H1 (cell line): Measurements from ENCODE around the gene IL16. TPM values are rescaled to one million over a fixed set of nuclear protein-coding genes. Genes with fewer than 3 reads are reported as not detected.

ENCODE experiments used
- CTCF ChIA-PET: fragments of 300-600 bp; sonication (Branson Sonifier 250); formaldehyde crosslinking; loops from one replicate; lab custom pipeline; 2021; ENCODE audit not compliant: partially characterized antibody; lab: Charles Lee
- POLR2A ChIA-PET: fragments of 300-600 bp; sonication (Branson Sonifier 250); formaldehyde crosslinking; loops from one replicate; lab custom pipeline; 2021; ENCODE audit warnings: inconsistent platforms; ENCODE audit not compliant: partially characterized antibody; lab: Charles Lee
- DNase-seq, 2 experiments: peaks; one replicate each; pipeline versions ENCODE4 v3.0.0 to v3.0.0-alpha.2; 2010 to 2022; ENCODE audit warnings: low spot score in 2 of 2, low read depth in 1 of 2, mixed read lengths in 1 of 2
- FAIRE-seq: peaks from 2 replicates; lab custom pipeline; 2011; peaks lifted over from hg19 to GRCh38; lab: Jason Lieb, UNC
- H2AFZ ChIP-seq: 2 replicates; pipeline ENCODE4 v1.8.1; 2012; ENCODE audit warnings: low read length, inconsistent platforms
- H2AK5ac ChIP-seq: 2 replicates; pipeline ENCODE4 v1.6.1; 2013; ENCODE audit warnings: low read depth, low read length
- H2BK120ac ChIP-seq: replicated peaks from 2 replicates; pipeline ENCODE3; 2013; ENCODE audit warnings: low read depth, low read length, inconsistent platforms
- H2BK12ac ChIP-seq: 2 replicates; pipeline ENCODE4 v1.6.1; 2013; ENCODE audit warnings: low read depth, low read length
- H2BK15ac ChIP-seq: 2 replicates; pipeline ENCODE4 v1.6.1; 2013; ENCODE audit warnings: low read length
- H2BK20ac ChIP-seq: 2 replicates; pipeline ENCODE4 v1.6.1; 2013; ENCODE audit warnings: low read length
- H2BK5ac ChIP-seq: 2 replicates; pipeline ENCODE4 v1.6.1; 2013; ENCODE audit warnings: low read depth, low read length
- H3K14ac ChIP-seq: 2 replicates; pipeline ENCODE4 v1.6.1; 2013; ENCODE audit warnings: inconsistent platforms; ENCODE audit not compliant: insufficient read length
- H3K18ac ChIP-seq: 2 replicates; pipeline ENCODE4 v1.6.1; 2013; ENCODE audit warnings: low read length; ENCODE audit errors: extremely low read depth
- H3K23ac ChIP-seq: 2 replicates; pipeline ENCODE4 v1.6.1; 2013; ENCODE audit warnings: inconsistent platforms; ENCODE audit not compliant: insufficient read length
- H3K23me2 ChIP-seq: 2 replicates; pipeline ENCODE4 v1.6.1; 2013; ENCODE audit warnings: low read depth, low read length
- H3K27ac ChIP-seq: 2 replicates; pipeline ENCODE4 v1.6.1; 2011; ENCODE audit warnings: low read depth, low read length, inconsistent platforms
- H3K27me3 ChIP-seq, 4 experiments: replicated peaks in 1 of 4; 1 replicate in 1 of 4; 2 replicates in 3 of 4; pipeline versions ENCODE4 v1.6.1 to v1.8.1; 2011 to 2013; ENCODE audit warnings: low read length in 3 of 4, mild to moderate bottlenecking in 3 of 4, inconsistent platforms in 2 of 4, mixed read lengths in 2 of 4, moderate library complexity in 1 of 4; ENCODE audit not compliant: control insufficient read depth in 3 of 4, insufficient read depth in 3 of 4; ENCODE audit errors: extremely low read depth in 1 of 4
- H3K36me3 ChIP-seq, 4 experiments: 2 replicates each; pipeline versions ENCODE4 v1.6.1 to v1.8.1; 2011 to 2013; ENCODE audit warnings: mild to moderate bottlenecking in 4 of 4, low read length in 3 of 4, moderate library complexity in 2 of 4, control low read depth in 1 of 4, inconsistent platforms in 1 of 4; ENCODE audit not compliant: insufficient read depth in 4 of 4, control insufficient read depth in 2 of 4
- H3K4ac ChIP-seq: replicated peaks from 2 replicates; pipeline ENCODE3; 2013; ENCODE audit warnings: low read length, low read depth, mixed read lengths, inconsistent platforms; ENCODE audit not compliant: insufficient read length
- H3K4me1 ChIP-seq, 4 experiments: replicated peaks in 1 of 4; 1 replicate in 1 of 4; 2 replicates in 3 of 4; pipeline versions ENCODE4 v1.6.1 to v1.8.1; 2011 to 2013; ENCODE audit warnings: low read length in 3 of 4, inconsistent platforms in 2 of 4, mixed read lengths in 1 of 4; ENCODE audit not compliant: insufficient read depth in 4 of 4, control insufficient read depth in 3 of 4
- H3K4me2 ChIP-seq, 2 experiments: 2 replicates each; pipeline versions ENCODE4 v1.6.1 to v1.8.1; 2011 to 2013; ENCODE audit warnings: low read depth in 2 of 2, low read length in 2 of 2, control low read depth in 1 of 2, inconsistent platforms in 1 of 2, mild to moderate bottlenecking in 1 of 2; ENCODE audit not compliant: insufficient read depth in 1 of 2
- H3K4me3 ChIP-seq, 4 experiments: fragments of 200-600, 300-600 bp in 1 of 4; sonication (generic), shearing (Covaris generic), sonication (Bioruptor Twin) in 1 of 4; 2 replicates each; pipeline versions ENCODE4 v1.5.1 to v1.8.1; 2011 to 2016; ENCODE audit warnings: low read length in 4 of 4, low read depth in 3 of 4, control low read depth in 2 of 4, inconsistent platforms in 2 of 4, mild to moderate bottlenecking in 2 of 4, mixed read lengths in 1 of 4, moderate library complexity in 1 of 4; ENCODE audit not compliant: insufficient read depth in 2 of 4; ENCODE audit errors: extremely low read depth in 1 of 4
- H3K56ac ChIP-seq: replicated peaks from 2 replicates; pipeline ENCODE3; 2013; ENCODE audit warnings: low read depth, mild to moderate bottlenecking, mixed read lengths, low read length, inconsistent platforms; ENCODE audit not compliant: insufficient read length
- H3K79me1 ChIP-seq: 2 replicates; pipeline ENCODE4 v1.6.1; 2013; ENCODE audit warnings: low read depth, low read length, control low read depth
- H3K79me2 ChIP-seq, 2 experiments: 2 replicates each; pipeline versions ENCODE4 v1.6.1 to v1.8.1; 2012 to 2013; ENCODE audit warnings: low read length in 2 of 2, mild to moderate bottlenecking in 2 of 2, inconsistent platforms in 1 of 2; ENCODE audit not compliant: insufficient read depth in 2 of 2, control insufficient read depth in 1 of 2
- H3K9ac ChIP-seq, 4 experiments: replicated peaks in 1 of 4; 1 replicate in 1 of 4; 2 replicates in 3 of 4; pipeline versions ENCODE4 v1.6.1 to v1.8.1; 2011 to 2013; ENCODE audit warnings: low read depth in 3 of 4, low read length in 3 of 4, control low read depth in 2 of 4, mild to moderate bottlenecking in 2 of 4, moderate library complexity in 2 of 4, inconsistent platforms in 1 of 4; ENCODE audit errors: extremely low read depth in 1 of 4
- H3K9me3 ChIP-seq, 2 experiments: 2 replicates each; pipeline versions ENCODE4 v1.6.1 to v1.8.1; 2012 to 2013; ENCODE audit warnings: mild to moderate bottlenecking in 2 of 2, moderate library complexity in 2 of 2, control low read depth in 1 of 2, inconsistent platforms in 1 of 2, low read depth in 1 of 2, low read length in 1 of 2, mixed read lengths in 1 of 2; ENCODE audit not compliant: insufficient read depth in 2 of 2
- H4K20me1 ChIP-seq, 2 experiments: replicated peaks in 1 of 2; 2 replicates each; pipeline versions ENCODE3 to v1.8.1; 2011 to 2013; ENCODE audit warnings: inconsistent platforms in 2 of 2, low read length in 2 of 2, mild to moderate bottlenecking in 1 of 2; ENCODE audit not compliant: insufficient read depth in 2 of 2, control insufficient read depth in 1 of 2
- H4K5ac ChIP-seq: 2 replicates; pipeline ENCODE4 v1.6.1; 2013; ENCODE audit warnings: low read length, low read depth, mixed read lengths, inconsistent platforms; ENCODE audit not compliant: insufficient read length
- H4K8ac ChIP-seq: 2 replicates; pipeline ENCODE4 v1.8.0; 2013; ENCODE audit warnings: mild to moderate bottlenecking, moderate library complexity, low read length, inconsistent platforms; ENCODE audit not compliant: insufficient read depth; ENCODE audit errors: extremely low read depth
- H4K91ac ChIP-seq: replicated peaks from 2 replicates; pipeline ENCODE3; 2013; ENCODE audit warnings: low read length, mixed read lengths, inconsistent platforms; ENCODE audit not compliant: insufficient read length
- ASH2L ChIP-seq: fragments of 200-600, 300-600 bp; sonication (generic); IDR thresholded peaks from one replicate; pipeline ENCODE4 v1.7.1; 2017; ENCODE audit warnings: low read length
- BRCA1 ChIP-seq: IDR thresholded peaks from 2 replicates; pipeline ENCODE4 v1.6.1; 2012; ENCODE audit warnings: low read depth, low read length, improper control_type of control experiment
- KDM1A ChIP-seq: fragments of 200-600, 300-600 bp; sonication (generic); IDR thresholded peaks from 2 replicates; pipeline ENCODE4 v1.7.1; 2016; ENCODE audit warnings: mild to moderate bottlenecking, low read length, borderline replicate concordance
- KDM4A ChIP-seq: IDR thresholded peaks from one replicate; pipeline ENCODE4 v1.7.1; 2012; ENCODE audit warnings: low read depth, mild to moderate bottlenecking, moderate library complexity, low read length, inconsistent platforms; ENCODE audit not compliant: severe bottlenecking
- POLR2A ChIP-seq, 2 experiments: IDR thresholded peaks; 1 replicate in 1 of 2; 2 replicates in 1 of 2; pipeline ENCODE4 v1.6.1; 2011; ENCODE audit warnings: low read depth in 2 of 2, low read length in 2 of 2, mild to moderate bottlenecking in 2 of 2; ENCODE audit errors: control extremely low read depth in 1 of 2
- SIX5 ChIP-seq: IDR thresholded peaks from 2 replicates; pipeline ENCODE4 v1.6.1; 2011; ENCODE audit warnings: mild to moderate bottlenecking, low read depth, low read length
- SP2 ChIP-seq: IDR thresholded peaks from 2 replicates; pipeline ENCODE4 v1.6.1; 2012; ENCODE audit warnings: mild to moderate bottlenecking, low read length, inconsistent platforms
- TBP ChIP-seq: IDR thresholded peaks from 2 replicates; pipeline ENCODE4 v1.6.1; 2011; ENCODE audit warnings: low read depth, low read length, improper control_type of control experiment
- TEAD4 ChIP-seq: IDR thresholded peaks from 2 replicates; pipeline ENCODE4 v1.6.1; 2012; ENCODE audit warnings: low read depth, low read length, inconsistent platforms, mixed read lengths
- WGBS, 2 experiments: shearing (Covaris generic) in 1 of 2; methylation state at CpG; one replicate each; pipeline versions ENCODE4 v1.1.6 to v1.1.7; 2013 to 2015; ENCODE audit warnings: low lambda C conversion rate in 2 of 2, mixed read lengths in 2 of 2, inconsistent platforms in 1 of 2, low coverage in 1 of 2, missing lambda C conversion rate in 1 of 2; ENCODE audit not compliant: insufficient replicate concordance in 2 of 2, insufficient coverage in 1 of 2, insufficient read length in 1 of 2; ENCODE audit errors: extremely low coverage in 1 of 2, missing lambda C conversion rate in 1 of 2; 5-methylcytosine and 5-hydroxymethylcytosine counted together
- polyA plus RNA-seq, 7 experiments: library from polyadenylated mRNA; depleted of rRNA in 3 of 7; stranded (reverse) in 5 of 7; unstranded in 2 of 7; fragments of >200 nt in 5 of 7; fragments of 200-250 nt in 2 of 7; gene quantifications; 1 replicate in 5 of 7; 2 replicates in 1 of 7; 4 replicates in 1 of 7; pipeline versions ENCODE4 v1.2.1 to v1.2.3, GENCODE V29; 2011 to 2013; ENCODE audit warnings: missing spikeins in 2 of 7, mixed read lengths in 2 of 7
- total RNA-seq: library from RNA; stranded (reverse); fragmentation: NEBNext Ultra II Directional; extraction: Animal tissue kit (Norgen Biotek cat#: 25700); gene quantifications from 2 replicates; pipeline ENCODE4 v1.2.1, GENCODE V29; 2021

IL16 gene
- total and polyA plus RNA-seq, 2 of the 8 experiments (the other 6 are each of a cell fraction or from before 2014, with no cell fraction given): 0.03 to 0.09 TPM

- Histone ChIP-seq H2BK15ac (no peak overlapping the region), H2BK12ac (no peak overlapping the region), H2BK5ac (no peak overlapping the region), H4K91ac (no peak overlapping the region), H3K9me3 (no peaks in the 10 kb centered on the region), H4K20me1 (no peaks in the 10 kb centered on the region), H3K4me1 (peaks cover 0 to 5% (median 1%) of the 10 kb centered on the region in 4 experiments; a peak in 2 of 7 replicates), H4K5ac (no peak overlapping the region)
- DNase-seq: no peak
- CTCF ChIA-PET: interaction anchor here (0.8 to 9.8 kb wide), 10 partner anchors 10 to 156 kb away, joined by 3 to 262 read pairs (median 32); no protein-coding TSS in a partner anchor
- TF ChIP-seq SP2: no peak
- TF ChIP-seq KDM4A: no peak
- no peak for TF ChIP-seq ASH2L
- no peak for TF ChIP-seq KDM1A
- no peak for TF ChIP-seq TBP
- no peak for TF ChIP-seq BRCA1
- TF ChIP-seq TEAD4: no peak
- no peak for TF ChIP-seq POLR2A (IDR thresholded peaks at IDR 0.05; ENCODE audit: control extremely low read depth in 1 of 2, low read depth in 2 of 2, low read length in 2 of 2)
- no peak for TF ChIP-seq SIX5
- TF ChIP-seq, all 59 proteins: peak for 0
- Histone ChIP-seq H3K23me2 (no peaks in the 10 kb centered on the region), H3K4me2 (no peak overlapping the region), H2AFZ (0 out of 2 replicates have a peak overlapping the region, but pooled peaks have one; percentile 13), H2AK5ac (no peak overlapping the region), H4K8ac (no peak overlapping the region), H2BK120ac (no peak overlapping the region), H2BK20ac (no peak overlapping the region), H3K79me2 (no peaks in the 10 kb centered on the region), H3K27ac (no peak overlapping the region), H3K18ac (no peak overlapping the region), H3K14ac (no peak overlapping the region), H3K79me1 (no peaks in the 10 kb centered on the region), H3K9ac (no peak overlapping the region), H3K56ac (no peak overlapping the region), H3K36me3 (no peaks in the 10 kb centered on the region), H3K23ac (no peak overlapping the region), H3K27me3 (peaks cover 0 to under 1% (median 0%) of the 10 kb centered on the region in 4 experiments; a peak in 2 of 7 replicates), H3K4me3 (no peak overlapping the region), H3K4ac (no peak overlapping the region)
- POLR2A ChIA-PET: no interaction called here
- no peak for FAIRE-seq
- WGBS, 2 experiments: 92% methylated on average over 6 of the region's 6 CpGs; no CpG with 5 or more reads in 1 of the 2 experiments
Observed at GRCh38 chr15:81264072-81264857, 67.6 kb downstream of the IL16 start.
